ENCODE measurements around the gene RPTOR. TPM values are rescaled to one million over a fixed set of nuclear protein-coding genes. Genes with fewer than 3 reads are reported as not detected.
A peak's percentile ranks its signal among the peaks of the same experiment; 100 is the strongest.

RPTOR gene
- total RNA-seq, 1 donor = 45.5 TPM

DNA sequence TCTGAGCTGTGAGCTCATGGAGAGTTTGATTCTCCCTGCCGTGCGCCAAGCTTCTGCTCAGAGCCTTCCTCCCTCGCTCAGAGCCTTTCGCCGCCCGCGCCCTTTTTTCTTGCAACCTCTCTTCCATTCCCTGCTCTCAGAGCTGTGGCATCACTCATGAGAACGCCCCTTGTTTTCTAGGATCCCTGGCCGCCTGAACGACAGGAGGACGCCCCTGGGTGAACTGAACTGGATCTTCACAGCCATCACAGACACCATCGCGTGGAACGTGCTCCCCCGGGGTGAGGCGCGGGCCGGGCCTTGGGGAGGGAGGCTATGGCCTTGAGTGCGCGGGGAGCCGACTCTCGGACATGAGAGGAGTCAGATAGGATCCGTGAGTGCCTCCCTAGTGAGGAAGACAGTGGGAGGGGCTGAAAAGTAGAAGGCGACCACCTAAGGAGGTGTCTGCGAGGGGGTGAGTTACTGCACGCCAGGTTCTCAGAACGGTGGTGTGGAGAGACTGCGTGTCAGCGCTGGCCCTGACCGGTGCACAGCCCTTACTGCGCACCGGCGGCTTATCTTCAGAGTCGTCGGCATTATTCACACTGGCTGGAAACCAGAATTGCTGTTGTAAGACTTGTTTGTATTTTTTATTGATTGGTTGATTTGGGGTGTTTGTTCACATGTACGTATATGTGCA, 277.5 kb downstream of the RPTOR start:
- no peak for DNase-seq (ENCODE audit: low read depth in 2 of 3, low spot score in 2 of 3)

DNA sequence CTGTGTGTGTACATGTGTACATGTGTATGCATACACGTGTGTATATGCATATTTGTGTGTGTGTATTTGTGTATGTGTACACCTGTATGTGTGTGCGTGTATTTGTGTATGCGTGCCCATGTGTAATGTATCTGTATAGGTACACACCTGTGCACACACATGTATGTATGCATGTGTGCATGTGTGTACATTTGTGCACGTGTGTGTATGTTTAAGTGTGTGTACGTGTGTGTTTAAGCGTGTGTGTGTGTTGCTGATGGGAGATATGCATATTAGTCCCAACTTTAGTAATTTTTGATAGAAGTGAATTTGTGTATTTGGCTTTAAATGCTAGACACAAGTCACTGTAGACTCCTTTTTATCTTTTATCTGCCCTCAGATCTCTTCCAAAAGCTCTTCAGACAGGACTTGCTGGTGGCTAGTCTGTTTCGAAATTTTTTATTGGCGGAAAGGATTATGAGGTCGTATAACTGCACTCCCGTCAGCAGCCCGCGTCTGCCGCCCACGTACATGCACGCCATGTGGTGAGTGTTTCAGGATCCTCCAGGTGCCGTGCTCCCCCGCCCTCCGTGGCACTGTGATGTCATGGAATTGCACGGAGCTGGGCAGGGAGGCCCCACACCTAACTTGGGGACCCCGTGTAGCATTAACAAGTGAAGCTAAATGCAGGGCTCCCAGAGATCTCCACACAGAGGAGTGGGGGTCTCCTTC, 278.2 kb downstream of the RPTOR start:
- no peak for DNase-seq (ENCODE audit: low read depth in 2 of 3, low spot score in 2 of 3)

DNA sequence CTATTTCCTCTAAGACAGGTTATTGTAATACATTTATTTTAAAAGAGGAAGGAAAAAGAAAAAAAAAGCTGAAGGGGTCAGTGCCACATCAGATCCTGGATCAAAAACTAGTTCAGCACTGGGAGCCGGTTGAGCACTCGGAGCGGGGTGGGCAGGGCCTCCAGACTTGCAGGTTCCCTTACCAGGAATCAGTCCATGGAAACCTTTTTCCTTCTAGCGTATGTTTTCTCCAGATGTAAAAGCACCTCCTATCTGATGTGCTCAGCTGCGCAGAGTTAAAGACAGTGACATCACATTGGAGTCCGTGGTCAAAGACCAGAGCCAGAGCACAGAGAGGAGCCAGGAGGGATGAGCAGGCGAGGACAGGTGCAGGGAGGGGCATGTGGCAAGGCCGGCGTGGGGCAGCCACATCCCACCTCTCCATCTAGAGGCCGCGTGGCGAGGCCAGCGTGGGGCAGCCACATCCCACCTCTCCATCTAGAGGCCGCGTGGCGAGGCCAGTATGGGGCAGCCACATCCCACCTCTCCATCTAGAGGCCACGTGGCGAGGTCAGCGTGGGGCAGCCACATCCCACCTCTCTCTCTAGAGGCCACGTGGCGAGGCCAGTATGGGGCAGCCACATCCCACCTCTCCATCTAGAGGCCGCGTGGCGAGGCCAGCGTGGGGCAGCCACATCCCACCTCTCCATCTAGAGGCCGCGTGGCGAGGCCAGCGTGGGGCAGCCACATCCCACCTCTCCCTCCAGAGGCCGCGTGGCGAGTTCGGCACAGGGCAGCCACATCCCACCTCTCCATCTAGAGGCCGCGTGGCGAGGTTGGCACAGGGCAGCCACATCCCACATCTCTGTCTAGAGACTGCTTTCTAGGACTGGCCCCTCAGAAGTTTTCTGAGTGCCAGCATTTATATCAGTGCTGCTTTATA, 280.2 kb downstream of the RPTOR start:
- DNase-seq (ENCODE audit: low read depth in 2 of 3, low spot score in 2 of 3) = no peak

DNA sequence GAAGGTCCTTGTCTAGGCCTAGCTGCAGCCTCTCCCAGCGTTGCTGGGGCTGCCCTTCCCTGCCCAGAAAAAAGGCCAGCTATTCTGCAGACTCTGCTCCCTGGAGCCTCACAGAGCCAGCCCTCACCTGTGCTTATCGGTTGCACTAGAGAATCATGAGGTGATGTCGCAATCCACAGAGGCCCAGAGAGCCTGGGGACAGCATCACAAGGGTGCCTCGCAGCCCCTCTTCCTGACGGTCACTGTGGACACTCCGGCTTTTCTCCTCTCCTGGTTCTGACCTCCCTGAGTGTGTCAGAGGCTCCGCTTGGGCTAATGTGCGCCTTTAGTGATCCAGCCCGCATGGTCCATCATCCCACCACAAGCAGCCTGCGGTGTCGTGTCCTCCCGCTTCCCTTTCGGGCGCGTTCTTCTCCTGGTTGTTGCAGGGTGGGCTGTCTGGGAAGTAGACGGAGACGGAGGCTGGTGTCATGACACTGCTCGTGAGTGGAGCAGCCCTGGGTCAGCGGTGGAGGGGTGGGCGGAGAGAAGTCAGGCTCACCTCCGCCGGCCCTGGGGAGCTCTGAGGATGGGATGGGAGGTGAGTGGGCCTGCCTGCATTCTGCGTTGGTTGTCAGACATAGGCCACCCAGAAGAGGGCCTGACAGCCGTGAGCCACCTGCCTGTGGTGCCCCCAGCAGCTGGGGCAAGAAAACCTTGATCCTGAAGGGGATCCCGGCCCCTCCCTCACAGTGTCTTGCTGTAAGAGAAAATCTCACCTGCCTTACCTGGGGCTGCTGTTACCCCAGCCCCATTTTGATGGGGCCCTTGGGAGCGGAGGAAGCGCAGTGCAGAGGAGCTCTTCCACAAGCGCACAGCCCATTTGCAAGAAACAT, 281.1 kb downstream of the RPTOR start:
- DNase-seq (ENCODE audit: low read depth in 2 of 3, low spot score in 2 of 3) = no peak

DNA sequence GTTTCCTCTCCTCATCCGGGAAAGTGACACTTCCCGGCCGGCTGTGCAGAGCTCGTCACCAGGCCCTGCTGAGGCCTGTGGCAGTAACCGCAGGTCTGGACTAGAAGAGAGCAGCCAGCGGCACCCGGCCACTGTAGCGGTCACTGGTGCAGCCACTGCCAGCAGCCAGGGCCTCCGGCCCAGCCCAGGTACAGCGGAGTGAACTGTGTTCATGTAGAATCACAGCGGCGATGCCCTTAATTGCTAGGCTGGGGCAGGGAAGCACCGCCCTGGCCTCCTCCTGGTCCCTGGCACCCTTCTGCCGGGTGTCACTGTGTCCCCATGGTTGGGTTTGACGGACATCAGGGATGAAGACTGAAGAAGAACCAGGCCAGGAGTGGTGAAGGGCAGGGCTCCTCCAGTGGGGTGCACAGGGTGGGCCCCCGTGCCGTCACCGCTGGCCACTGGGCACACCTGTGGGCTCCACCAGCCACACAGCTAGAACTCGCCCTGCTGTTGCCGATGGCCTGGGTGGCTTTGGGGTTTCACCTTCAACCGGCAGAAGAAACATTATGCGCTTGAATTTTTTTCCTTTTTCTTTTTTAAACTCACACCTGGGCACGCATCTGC, 281.8 kb downstream of the RPTOR start:
- no peak for DNase-seq (ENCODE audit: low read depth in 2 of 3, low spot score in 2 of 3)

DNA sequence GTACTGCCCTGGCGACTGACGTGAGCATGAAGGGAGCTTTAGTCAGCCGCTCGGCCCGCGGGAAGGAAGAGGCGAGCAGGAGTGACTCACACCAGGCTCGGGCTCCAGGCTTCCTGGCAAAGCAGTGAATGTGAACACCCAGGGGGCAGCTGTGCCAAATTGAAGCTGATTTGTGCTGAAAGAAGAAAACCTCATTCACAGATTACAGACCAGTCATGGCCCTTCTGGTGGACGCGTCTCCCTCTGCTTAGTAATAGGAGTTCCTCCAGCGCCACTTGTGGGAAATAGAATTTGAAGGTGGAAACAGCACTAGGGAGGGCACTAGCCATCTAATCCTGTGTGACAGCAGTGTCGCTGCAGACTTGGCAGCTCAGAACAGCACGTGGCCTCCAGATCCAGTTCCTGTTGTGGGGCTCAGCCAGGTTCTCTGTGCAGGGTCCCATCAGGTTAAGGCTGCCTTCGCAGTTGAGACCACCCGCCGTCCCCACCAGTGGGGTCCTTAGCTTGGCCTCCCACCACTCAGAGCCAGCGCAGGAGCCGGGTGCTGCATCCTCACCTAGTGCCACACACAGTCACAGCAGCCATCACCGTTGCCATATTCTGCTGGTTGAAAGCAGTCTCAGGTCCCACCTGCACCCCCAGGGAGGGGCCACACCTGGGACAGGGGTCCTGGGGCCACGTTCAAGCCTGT, 282.5 kb downstream of the RPTOR start:
- DNase-seq (ENCODE audit: low read depth in 2 of 3, low spot score in 2 of 3) = peak in 2 of 3 donors; percentile 84 to 93

DNA sequence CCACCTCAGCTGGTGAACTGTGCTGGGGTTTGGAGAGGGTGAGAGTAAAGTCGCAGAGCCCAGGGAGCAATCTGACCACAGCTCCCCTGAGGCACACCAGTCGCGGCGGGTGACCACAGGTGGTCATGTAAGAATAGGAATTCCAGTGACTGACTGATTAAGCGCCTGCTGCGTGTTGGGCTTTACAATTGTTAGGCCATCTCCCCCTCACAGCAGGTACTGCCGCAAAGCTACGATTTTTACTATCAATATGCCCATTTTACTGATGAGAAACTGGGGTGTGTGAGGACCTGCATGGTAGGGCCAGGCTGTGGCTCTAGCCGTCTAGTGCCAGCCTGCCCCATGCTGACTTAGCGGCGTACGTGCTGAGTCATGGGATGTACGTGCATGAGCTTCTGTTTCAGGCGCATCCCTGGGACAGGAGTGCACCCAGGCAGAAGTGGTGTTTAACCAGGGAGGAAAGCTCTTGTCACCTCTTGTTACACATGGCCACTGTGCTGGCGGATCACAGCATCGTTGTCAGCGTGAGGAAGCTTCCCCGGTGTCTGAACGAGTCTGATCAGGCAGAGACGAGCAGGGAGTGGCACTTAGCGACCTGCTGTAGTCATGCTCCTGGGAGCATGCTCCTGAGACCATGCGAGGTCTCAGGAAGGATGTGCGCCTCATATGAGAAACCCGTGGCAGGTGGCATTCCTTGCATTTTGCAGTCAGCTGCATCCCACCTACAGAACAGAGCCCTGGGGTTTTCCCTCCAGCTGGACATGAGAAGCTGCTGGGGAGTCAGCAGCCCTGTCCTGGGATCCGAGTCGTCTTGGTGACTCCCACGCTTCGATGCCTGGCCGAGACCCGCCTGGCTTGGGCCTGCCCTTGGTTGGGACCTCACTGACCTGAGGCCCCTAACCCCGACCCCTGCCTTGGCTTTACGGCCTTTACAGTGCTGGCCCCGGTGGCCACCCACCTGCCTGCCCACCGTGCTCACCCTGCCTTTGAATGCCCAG, 283.3 kb downstream of the RPTOR start:
- peak in 2 of 3 donors; percentile 25 to 26 for DNase-seq (ENCODE audit: low read depth in 2 of 3, low spot score in 2 of 3)

DNA sequence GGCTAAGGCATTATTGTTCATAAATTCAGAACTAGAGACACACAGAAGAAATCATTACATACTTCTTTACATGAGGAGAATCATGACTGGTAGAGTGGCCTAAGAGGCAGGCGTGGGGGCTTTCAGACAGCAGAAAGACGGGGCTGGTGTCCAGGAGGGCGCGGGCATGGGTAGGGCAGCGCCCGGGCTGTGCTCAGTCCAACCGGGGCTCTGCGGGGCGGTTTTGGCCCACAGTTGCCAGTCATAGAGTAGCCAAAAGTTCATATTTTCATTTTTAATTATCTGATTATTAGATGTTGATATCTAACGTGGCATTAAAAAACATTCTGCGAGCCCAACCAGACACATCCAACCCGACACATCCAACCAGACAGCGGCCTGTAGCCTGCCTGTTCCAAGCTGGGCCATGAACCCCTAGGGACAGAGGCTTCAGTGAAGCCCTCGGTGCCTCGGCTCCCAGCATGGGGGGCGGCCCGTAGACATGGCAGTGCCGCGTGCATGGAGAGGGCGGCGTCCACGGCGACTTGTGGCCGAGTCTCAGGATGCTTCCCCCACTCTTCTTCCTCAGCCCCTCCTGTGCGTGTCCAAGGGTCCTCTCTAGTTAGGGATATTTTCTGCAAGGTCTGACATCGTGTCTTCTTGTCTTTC, 284.7 kb downstream of the RPTOR start:
- DNase-seq (ENCODE audit: low read depth in 2 of 3, low spot score in 2 of 3) = no peak

DNA sequence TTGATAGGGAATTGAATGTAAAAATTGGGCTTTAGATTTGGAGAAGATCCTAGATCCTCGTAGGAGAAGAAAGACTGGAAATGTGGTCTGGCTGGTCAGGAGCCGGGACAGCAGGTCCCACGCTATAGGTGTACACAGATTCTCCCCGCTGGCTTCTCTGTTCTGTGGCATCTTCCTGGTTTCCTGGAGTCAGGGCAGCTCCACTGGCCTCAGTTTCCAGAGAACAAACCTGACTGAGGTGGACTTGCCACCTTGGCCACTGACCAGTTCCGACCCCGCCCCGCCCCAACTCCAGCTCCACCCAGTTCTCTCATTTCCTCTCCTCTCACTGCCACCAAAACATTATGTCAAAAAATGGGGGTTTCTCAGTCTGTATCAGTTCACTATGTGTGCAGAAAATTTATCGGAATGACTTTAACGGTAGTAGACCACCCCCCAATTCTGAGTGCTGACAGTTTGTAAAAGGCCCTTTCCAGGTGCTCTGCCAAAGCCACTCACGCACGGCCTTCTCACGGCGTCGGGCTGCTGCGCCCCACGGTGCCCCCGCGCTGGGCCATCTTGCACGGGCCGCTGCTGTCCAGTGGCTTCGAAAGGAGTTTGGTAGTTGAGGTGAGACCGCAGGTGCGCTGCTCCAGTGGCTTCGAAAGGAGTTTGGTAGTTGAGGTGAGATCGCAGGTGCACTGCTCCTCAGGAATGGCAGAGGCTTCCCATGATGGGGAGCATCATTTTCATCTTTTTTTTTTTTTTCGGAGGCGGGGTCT, 285.6 kb downstream of the RPTOR start:
- DNase-seq (ENCODE audit: low read depth in 2 of 3, low spot score in 2 of 3) = no peak

DNA sequence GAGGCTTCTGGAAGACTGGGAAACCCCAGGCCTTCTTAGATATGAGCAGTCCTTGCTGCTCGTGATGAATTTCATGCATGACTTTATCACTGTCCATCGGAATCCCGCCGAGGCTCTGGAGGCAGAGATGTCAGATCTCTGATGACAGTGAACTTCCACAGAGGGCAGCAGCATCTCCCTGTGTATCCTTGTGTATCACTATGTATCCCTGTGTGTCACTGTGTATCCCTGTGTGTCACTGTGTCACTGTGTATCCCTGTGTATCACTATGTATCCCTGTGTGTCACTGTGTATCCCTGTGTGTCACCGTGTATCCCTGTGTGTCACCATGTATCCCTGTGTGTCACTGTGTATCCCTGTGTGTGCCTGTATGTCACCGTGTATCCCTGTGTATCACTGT, 286.9 kb downstream of the RPTOR start:
- DNase-seq (ENCODE audit: low read depth in 2 of 3, low spot score in 2 of 3) = no peak

DNA sequence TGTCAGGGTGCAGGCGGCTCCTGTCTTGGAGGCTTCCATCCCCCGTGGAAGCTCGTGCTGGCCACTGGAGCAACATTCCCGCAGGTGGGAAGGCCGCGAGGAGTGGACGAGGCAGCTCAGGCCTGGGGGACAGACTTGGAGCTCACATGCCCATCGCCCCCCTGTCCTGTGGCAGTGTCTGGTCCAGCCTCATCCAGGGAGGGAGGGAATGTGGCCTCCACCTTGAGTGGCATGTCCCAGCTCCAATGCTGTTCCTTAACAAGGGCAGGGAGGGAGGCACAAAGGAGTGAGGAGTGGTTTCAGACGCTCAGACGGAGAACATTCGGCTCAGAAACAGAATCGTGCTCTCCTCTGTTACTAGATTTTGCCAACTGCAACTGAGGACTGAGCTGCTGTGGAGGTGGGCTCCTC, 287.6 kb downstream of the RPTOR start:
- no peak for DNase-seq (ENCODE audit: low read depth in 2 of 3, low spot score in 2 of 3)

DNA sequence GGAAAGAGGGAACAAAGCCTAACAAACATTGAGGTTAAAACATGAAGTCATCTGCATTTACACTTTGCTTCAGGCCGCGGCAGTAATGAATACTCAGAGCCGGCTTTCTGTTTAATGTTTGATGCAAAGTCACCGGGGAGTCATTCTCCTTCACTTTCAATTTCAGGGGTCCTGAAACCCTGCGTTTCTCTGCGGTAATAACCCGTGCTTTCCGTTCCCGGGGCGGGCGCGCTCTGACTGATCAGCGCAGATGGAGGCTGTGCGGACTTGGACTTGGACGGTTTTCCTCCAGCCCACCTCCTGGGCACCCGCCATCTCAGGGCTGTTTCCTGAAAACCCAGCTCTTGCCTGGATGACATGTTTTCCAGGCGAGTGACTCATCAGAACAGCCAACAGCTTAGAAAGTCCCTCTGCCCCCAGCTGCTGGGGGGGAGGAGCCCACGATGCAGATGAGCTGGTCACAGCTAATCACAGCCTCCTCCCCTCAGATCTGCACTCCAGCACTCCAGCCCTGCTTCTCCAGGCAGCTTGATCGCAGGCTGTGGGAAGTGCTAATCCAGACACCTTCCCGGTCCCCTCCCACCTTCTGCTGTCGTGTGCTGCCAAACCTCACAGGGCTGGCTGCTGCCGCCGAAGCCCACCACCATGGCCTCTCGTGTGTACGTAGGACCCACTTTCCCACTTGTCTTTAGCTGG, 288.4 kb downstream of the RPTOR start:
- peak; percentile 40 to 97 (median 97) for DNase-seq (ENCODE audit: low read depth in 2 of 3, low spot score in 2 of 3)

DNA sequence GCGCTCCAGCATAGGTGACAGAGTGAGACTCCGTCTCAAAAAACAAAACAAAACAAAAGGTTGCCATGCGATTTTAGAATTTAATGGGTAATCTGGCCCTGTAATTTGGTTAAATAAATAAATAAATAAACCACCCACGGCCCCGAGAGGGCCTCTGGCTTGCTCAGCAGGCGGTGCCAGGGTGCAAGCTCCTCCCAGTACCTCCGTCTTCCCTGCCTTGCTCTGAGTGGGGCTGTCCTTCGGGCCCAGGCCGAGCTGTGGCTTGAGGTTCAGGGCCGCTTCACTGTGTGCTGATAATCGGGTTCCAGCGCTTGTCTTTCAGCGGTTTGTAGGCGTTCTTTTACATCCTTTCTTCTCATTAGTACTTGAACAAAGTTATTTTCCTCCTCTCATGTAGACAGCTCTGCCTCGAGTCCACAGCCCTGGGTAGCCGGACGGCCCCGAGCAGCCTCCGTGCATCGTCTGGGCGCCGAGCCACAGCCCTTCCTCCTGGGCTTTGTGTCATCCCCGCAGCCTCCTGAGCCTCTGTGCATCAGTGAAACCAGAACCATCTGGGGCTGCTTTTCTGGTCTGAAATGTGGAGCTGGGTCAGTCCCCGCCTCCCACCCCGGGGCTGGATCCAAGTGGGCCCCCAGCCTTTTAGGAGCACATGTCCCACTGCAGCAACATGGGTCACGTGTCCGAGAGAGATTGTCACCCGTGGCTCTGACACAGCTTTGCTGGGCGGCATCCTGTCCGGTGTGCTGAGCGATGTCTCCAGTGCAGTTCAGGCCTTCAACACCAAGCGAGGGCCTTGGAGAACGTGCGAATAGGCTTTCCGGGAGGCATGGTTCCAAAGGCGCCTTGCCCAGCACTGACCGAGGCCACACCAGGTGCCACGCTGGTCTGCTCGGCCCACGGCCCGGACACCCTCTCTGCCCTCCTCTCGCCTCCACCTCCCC, 289.6 kb downstream of the RPTOR start:
- DNase-seq (ENCODE audit: low read depth in 2 of 3, low spot score in 2 of 3) = no peak

DNA sequence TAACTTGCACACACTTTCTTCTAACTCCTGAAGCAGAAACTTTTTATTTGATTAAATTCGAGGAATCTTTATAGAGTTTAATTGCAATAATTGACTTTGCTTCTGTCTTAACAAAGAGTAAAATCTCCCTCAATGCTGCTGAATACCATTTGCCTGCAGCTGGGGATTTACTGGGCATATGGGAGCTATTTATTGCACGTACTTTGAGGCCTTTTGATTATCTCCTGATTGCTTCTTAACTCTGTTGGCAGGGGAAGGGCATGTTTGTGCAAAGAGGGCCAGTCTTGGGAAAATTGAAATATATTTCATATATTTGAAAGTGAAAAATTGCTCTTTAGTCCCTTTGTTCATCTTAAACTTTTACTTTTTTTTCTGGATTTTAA, 290.2 kb downstream of the RPTOR start:
- DNase-seq (ENCODE audit: low read depth in 2 of 3, low spot score in 2 of 3) = no peak

Measured in hematopoietic multipotent progenitor cell (in vitro differentiated cells).